Stimulated activated naive CD8-positive, alpha-beta T cell treated with anti-CD3 and anti-CD28 coated beads, Interleukin-15, Interleukin-2, amounts not matched to agents 100 ng/mL and 50 ng/mL, for 24 hours (primary cell): ENCODE measurements around the gene MRPL27.
"Not testable (repeated sequence)": the region's sequence is repeated elsewhere in the genome, so short reads cannot be mapped to it uniquely, and the experiment has no call there.

Source experiments
- H3K27ac Mint-ChIP-seq: one replicate; pipeline ENCODE4 v1.8.0; 2021; ENCODE audit warnings: mild to moderate bottlenecking, mixed read lengths
- H3K27me3 Mint-ChIP-seq: one replicate; pipeline ENCODE4 v1.8.0; 2021; ENCODE audit warnings: mixed read lengths
- H3K36me3 Mint-ChIP-seq: one replicate; pipeline ENCODE4 v1.8.0; 2021; ENCODE audit warnings: low read depth, mixed read lengths
- H3K4me1 Mint-ChIP-seq: one replicate; pipeline ENCODE4 v1.8.0; 2021; ENCODE audit warnings: low read depth, mixed read lengths
- H3K4me3 Mint-ChIP-seq: one replicate; pipeline ENCODE4 v1.8.0; 2021; ENCODE audit warnings: mild to moderate bottlenecking, mixed read lengths
- H3K9me3 Mint-ChIP-seq: one replicate; pipeline ENCODE4 v1.8.0; 2021; ENCODE audit warnings: mixed read lengths

Gene MRPL27

GRCh38 chr17:50372758-50373556 lies at the start of gene MRPL27, which contains the start of gene EME1:
TSS of gene MRPL27 (minus strand) at chr17:50373184. CDS start at chr17:50373170, 14 bp downstream.
TSS of gene EME1 (plus strand) at chr17:50373229. CDS start at chr17:50375209, 1,980 bp downstream.
- Mint-ChIP-seq H3K36me3 (peaks cover 65% of the 10 kb centered on the region), H3K4me3 (peak within 1 kb of the TSS; percentile 99), H3K27me3 (no peaks in the 10 kb centered on the region), H3K9me3 (no peaks in the 10 kb centered on the region), H3K27ac (peak within 1 kb of the TSS; percentile 100), H3K4me1 (peaks cover 32% of the 10 kb centered on the region)

- no peak overlapping the region for H3K27ac Mint-ChIP-seq
- no peak overlapping the region for H3K4me3 Mint-ChIP-seq
- H3K9me3 Mint-ChIP-seq: no peaks in the 10 kb centered on the region
- H3K36me3 Mint-ChIP-seq: no peaks in the 10 kb centered on the region
- peaks cover 29% of the 10 kb centered on the region for H3K4me1 Mint-ChIP-seq
- no peaks in the 10 kb centered on the region for H3K27me3 Mint-ChIP-seq
Measured at GRCh38 chr17:50422738-50423137, 49.8 kb upstream of the MRPL27 start.

GRCh38 chr17:50421308-50422051 lies 48.5 kb upstream of the MRPL27 start:
- H3K36me3 Mint-ChIP-seq: no peaks in the 10 kb centered on the region
- H3K27ac Mint-ChIP-seq: peak overlapping the region; percentile 94
- H3K4me1 Mint-ChIP-seq: peaks cover 17% of the 10 kb centered on the region
- no peaks in the 10 kb centered on the region for H3K27me3 Mint-ChIP-seq
- H3K4me3 Mint-ChIP-seq: peak overlapping the region; percentile 79
- no peaks in the 10 kb centered on the region for H3K9me3 Mint-ChIP-seq

GRCh38 chr17:50420419-50421112 lies 47.6 kb upstream of the MRPL27 start:
- Mint-ChIP-seq H3K4me3 (no peak overlapping the region), H3K27me3 (peaks cover 3% of the 10 kb centered on the region), H3K9me3 (no peaks in the 10 kb centered on the region), H3K4me1 (peaks cover 17% of the 10 kb centered on the region), H3K36me3 (no peaks in the 10 kb centered on the region), H3K27ac (peak overlapping the region; percentile 72)

GRCh38 chr17:50419577-50419976 lies 46.6 kb upstream of the MRPL27 start:
- not testable (repeated sequence) for H3K36me3 Mint-ChIP-seq, H3K4me3 Mint-ChIP-seq, H3K27ac Mint-ChIP-seq, H3K27me3 Mint-ChIP-seq, H3K9me3 Mint-ChIP-seq
- peaks cover 14% of the 10 kb centered on the region for H3K4me1 Mint-ChIP-seq

- Mint-ChIP-seq H3K4me1 (no peaks in the 10 kb centered on the region), H3K9me3 (no peaks in the 10 kb centered on the region), H3K4me3 (no peak overlapping the region), H3K36me3 (no peaks in the 10 kb centered on the region), H3K27me3 (peaks cover 6% of the 10 kb centered on the region), H3K27ac (no peak overlapping the region)
Measured at GRCh38 chr17:50414808-50415207, 41.8 kb upstream of the MRPL27 start.

GRCh38 chr17:50412188-50412732 lies 39.3 kb upstream of the MRPL27 start:
- no peaks in the 10 kb centered on the region for H3K36me3 Mint-ChIP-seq
- no peak overlapping the region for H3K27ac Mint-ChIP-seq
- H3K4me3 Mint-ChIP-seq: no peak overlapping the region
- no peaks in the 10 kb centered on the region for H3K9me3 Mint-ChIP-seq
- peaks cover 6% of the 10 kb centered on the region for H3K27me3 Mint-ChIP-seq
- H3K4me1 Mint-ChIP-seq: no peaks in the 10 kb centered on the region

- no peak overlapping the region for H3K27ac Mint-ChIP-seq
- H3K4me1 Mint-ChIP-seq: no peaks in the 10 kb centered on the region
- peaks cover 11% of the 10 kb centered on the region for H3K27me3 Mint-ChIP-seq
- H3K36me3 Mint-ChIP-seq: no peaks in the 10 kb centered on the region
- no peaks in the 10 kb centered on the region for H3K9me3 Mint-ChIP-seq
- H3K4me3 Mint-ChIP-seq: no peak overlapping the region
Measured at GRCh38 chr17:50407921-50408320, 34.9 kb upstream of the MRPL27 start.

- H3K9me3 Mint-ChIP-seq: no peaks in the 10 kb centered on the region
Measured at GRCh38 chr17:50406578-50406977, 33.6 kb upstream of the MRPL27 start.

GRCh38 chr17:50405351-50405750 lies 32.4 kb upstream of the MRPL27 start:
- H3K27ac Mint-ChIP-seq, H3K27me3 Mint-ChIP-seq, H3K9me3 Mint-ChIP-seq, H3K4me3 Mint-ChIP-seq, H3K4me1 Mint-ChIP-seq, H3K36me3 Mint-ChIP-seq: not testable (repeated sequence)

More at GRCh38 chr17:50406578-50406977, 33.6 kb upstream of the MRPL27 start:
- H3K27me3 Mint-ChIP-seq: peaks cover 8% of the 10 kb centered on the region
- no peak overlapping the region for H3K27ac Mint-ChIP-seq
- H3K4me1 Mint-ChIP-seq: no peaks in the 10 kb centered on the region
- H3K4me3 Mint-ChIP-seq: no peak overlapping the region
- H3K36me3 Mint-ChIP-seq: no peaks in the 10 kb centered on the region

GRCh38 chr17:50399591-50399990 lies 26.6 kb upstream of the MRPL27 start:
- H3K27ac Mint-ChIP-seq, H3K4me3 Mint-ChIP-seq, H3K9me3 Mint-ChIP-seq, H3K27me3 Mint-ChIP-seq: not testable (repeated sequence)
- Mint-ChIP-seq H3K36me3 (peaks cover 16% of the 10 kb centered on the region), H3K4me1 (peaks cover 20% of the 10 kb centered on the region)

GRCh38 chr17:50398672-50399071 lies 25.7 kb upstream of the MRPL27 start:
- not testable (repeated sequence) for H3K27ac Mint-ChIP-seq, H3K4me3 Mint-ChIP-seq, H3K9me3 Mint-ChIP-seq, H3K27me3 Mint-ChIP-seq
- peaks cover 21% of the 10 kb centered on the region for H3K4me1 Mint-ChIP-seq
- H3K36me3 Mint-ChIP-seq: peaks cover 25% of the 10 kb centered on the region

- H3K27ac Mint-ChIP-seq: peak overlapping the region; percentile 17
- peaks cover 32% of the 10 kb centered on the region for H3K36me3 Mint-ChIP-seq
- no peaks in the 10 kb centered on the region for H3K9me3 Mint-ChIP-seq
- H3K4me1 Mint-ChIP-seq: peaks cover 27% of the 10 kb centered on the region
- peak overlapping the region; percentile 86 for H3K4me3 Mint-ChIP-seq
- no peaks in the 10 kb centered on the region for H3K27me3 Mint-ChIP-seq
Measured at GRCh38 chr17:50397919-50398285, 24.9 kb upstream of the MRPL27 start.

GRCh38 chr17:50397111-50397918 lies 24.3 kb upstream of the MRPL27 start, which contains the start of gene LRRC59:
TSS of gene LRRC59 (minus strand) at chr17:50397523. CDS start at chr17:50397317, 206 bp downstream.
- Mint-ChIP-seq H3K27me3 (no peaks in the 10 kb centered on the region), H3K4me3 (peak within 1 kb of the TSS; percentile 86), H3K4me1 (peaks cover 28% of the 10 kb centered on the region), H3K36me3 (peaks cover 38% of the 10 kb centered on the region), H3K9me3 (no peaks in the 10 kb centered on the region), H3K27ac (peak within 1 kb of the TSS; percentile 79)
